ENCODE results near the gene ATG9B.

DNA sequence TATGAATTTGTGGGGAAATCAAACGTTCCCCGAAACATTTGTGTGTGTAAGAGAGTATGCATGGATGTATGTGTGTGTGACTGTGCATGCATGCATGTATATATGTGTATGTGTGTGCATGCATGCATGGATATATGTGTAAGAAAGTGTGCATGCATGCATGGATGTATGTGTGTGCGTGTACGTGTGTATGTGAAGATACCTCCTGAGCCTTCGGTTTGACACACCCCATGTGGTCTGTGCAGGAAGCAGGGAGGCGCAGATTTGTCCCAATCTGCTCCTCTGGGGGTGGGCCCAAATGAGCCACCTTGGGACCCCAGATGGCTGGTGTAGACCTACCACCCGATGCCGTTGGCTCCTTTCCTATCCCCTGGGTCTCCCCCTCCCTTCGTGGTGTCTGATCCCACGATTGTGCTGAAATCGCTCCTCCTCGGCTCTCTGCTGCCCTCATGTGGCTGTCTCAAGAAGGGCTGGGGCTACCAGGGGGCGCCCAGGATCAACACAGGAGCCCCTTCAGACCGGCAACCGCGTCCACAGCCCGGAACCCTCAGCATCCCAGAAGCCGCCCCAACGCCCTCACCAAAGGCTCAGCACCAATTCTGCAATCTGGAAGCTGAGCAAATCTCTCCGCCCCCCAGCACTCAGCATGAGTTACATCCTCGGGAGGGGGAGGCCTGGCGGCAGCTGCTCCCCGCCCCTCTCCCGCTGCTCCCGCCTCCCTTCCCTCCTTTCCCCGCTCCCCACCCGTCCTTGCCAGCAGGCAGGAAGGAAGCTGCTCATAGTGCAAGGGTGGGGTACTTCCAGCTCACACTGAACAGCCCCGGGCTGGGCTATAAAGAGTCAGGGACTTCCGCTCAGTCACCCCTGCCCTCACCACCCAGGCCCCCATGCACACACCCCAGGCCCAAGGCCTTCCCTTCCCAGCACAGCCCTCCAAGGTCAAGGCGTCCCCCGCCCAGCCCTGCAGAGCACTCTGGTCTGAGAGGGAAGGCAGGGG, 35.8 kb downstream of the ATG9B start:
- TF ChIP-seq CTCF (IDR thresholded peaks at IDR 0.05): peak; percentile 72
- TF ChIP-seq EZH2 (IDR thresholded peaks at IDR 0.05; ENCODE audit: borderline replicate concordance, insufficient read depth, low read depth, low read length, poor library complexity, severe bottlenecking): no peak
